ENCODE measurements around the gene TTC39C.

Gene TTC39C

DNA sequence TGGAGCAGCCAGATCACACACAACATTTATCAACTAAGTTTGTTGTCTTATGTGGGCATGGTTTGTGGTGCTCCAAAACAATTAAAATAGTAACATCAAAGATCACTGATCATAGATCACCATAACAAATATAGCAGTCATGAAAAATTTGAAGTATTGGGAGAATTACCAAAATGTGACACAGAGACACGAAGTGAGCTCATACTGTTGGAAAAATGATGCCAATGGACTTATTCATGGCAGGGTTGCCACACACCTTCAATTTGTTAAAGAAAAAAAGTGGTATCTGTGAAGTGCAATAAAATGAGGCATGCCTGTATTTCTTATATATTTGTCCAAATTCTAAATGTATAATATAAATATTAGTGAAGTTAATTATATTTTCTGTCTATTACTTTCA is 81.4 kb downstream of the TTC39C start:
- Mint-ChIP-seq H3K4me1 (ENCODE audit: low read depth) (peaks cover 19% of the 10 kb centered on the region), H3K9me3 (ENCODE audit: low read depth) (no peaks in the 10 kb centered on the region), H3K36me3 (peaks cover 38% of the 10 kb centered on the region), H3K4me3 (no peak overlapping the region), H3K27ac (no peak overlapping the region), H3K27me3 (no peaks in the 10 kb centered on the region)

DNA sequence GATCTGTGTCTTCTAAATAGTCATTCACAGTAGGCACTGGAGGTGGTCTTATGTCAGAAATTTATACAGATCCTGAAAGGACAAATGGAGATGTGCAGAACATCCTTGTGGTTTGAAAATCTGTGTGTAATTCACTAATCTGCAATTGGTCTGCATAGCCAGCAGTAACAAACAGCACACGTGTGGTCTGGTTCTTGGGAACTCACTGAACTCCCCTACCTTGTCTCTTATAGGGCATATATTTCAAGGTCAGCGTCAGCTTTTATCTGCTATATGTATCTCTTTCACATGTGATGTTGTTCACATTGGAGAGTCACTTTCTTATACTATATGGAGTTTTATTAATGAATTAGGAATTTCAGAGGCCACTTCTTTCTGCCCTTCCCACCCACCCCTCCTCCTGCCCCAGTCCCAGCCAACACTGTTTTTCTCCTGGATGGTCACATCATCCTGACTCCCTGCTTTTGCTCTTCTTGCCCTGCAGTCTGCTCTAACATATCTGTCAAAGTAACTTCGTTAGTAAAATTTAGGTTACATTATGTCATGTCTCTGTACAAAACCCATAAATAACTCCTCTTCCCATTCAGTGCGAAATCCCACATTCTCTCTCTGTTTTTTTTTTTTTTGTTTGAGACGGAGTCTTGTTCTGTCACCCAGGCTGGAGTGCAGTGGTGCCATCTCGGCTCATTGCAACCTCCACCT is 88.9 kb downstream of the TTC39C start:
- Mint-ChIP-seq H3K4me1 (ENCODE audit: low read depth) (peaks cover 10% of the 10 kb centered on the region), H3K4me3 (no peak overlapping the region), H3K27ac (no peak overlapping the region), H3K27me3 (no peaks in the 10 kb centered on the region), H3K36me3 (peaks cover 9% of the 10 kb centered on the region), H3K9me3 (ENCODE audit: low read depth) (no peaks in the 10 kb centered on the region)

DNA sequence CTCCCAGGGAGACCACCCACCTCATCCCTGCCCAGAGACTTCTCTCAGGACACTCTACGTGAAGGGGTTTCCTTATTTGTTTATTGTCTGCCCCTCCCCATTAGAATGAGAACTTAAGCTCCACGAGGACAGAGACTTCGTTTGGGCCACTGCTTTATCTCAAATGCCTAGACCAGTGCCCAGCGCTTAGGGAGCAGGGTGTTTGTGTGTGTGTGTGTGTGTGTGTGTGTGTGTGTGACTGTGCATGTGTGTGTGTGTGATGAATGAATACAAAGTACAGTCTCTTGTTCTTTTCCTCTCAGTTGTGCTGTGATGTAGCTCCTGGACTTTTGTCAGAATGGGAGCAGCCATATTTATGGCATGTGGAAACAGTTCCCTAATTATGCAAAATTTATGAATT is 89.9 kb downstream of the TTC39C start:
- no peaks in the 10 kb centered on the region for H3K27me3 Mint-ChIP-seq
- H3K27ac Mint-ChIP-seq: no peak overlapping the region
- peaks cover 10% of the 10 kb centered on the region for H3K4me1 Mint-ChIP-seq (ENCODE audit: low read depth)

DNA sequence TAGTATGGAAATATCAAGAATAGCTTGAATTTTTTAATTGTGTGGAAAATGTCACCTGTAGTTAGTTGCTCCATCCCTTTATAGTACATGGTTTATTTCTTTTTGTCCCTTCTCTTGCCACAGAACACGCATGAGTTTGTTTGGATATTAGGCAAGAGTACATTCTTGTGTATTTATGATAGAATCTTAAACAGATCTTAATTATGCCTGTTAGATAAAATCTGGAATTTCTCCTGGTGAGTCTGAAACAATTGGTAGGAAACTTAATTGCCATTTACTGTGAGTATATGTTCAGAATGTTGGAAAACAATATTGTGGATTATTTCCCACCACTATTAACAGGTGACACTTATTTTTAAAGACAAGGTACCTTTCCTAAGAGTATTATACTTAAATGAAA is 94.1 kb downstream of the TTC39C start:
- no peaks in the 10 kb centered on the region for H3K27me3 Mint-ChIP-seq
- peaks cover 7% of the 10 kb centered on the region for H3K36me3 Mint-ChIP-seq
- H3K9me3 Mint-ChIP-seq (ENCODE audit: low read depth): no peaks in the 10 kb centered on the region
- H3K27ac Mint-ChIP-seq: peak overlapping the region; percentile 50
- H3K4me1 Mint-ChIP-seq (ENCODE audit: low read depth): peaks cover 12% of the 10 kb centered on the region
- no peak overlapping the region for H3K4me3 Mint-ChIP-seq

More for the DNA sequence above, 89.9 kb downstream of the TTC39C start:
- H3K4me3 Mint-ChIP-seq: no peak overlapping the region
- H3K36me3 Mint-ChIP-seq: peaks cover 9% of the 10 kb centered on the region
- H3K9me3 Mint-ChIP-seq (ENCODE audit: low read depth): no peaks in the 10 kb centered on the region

DNA sequence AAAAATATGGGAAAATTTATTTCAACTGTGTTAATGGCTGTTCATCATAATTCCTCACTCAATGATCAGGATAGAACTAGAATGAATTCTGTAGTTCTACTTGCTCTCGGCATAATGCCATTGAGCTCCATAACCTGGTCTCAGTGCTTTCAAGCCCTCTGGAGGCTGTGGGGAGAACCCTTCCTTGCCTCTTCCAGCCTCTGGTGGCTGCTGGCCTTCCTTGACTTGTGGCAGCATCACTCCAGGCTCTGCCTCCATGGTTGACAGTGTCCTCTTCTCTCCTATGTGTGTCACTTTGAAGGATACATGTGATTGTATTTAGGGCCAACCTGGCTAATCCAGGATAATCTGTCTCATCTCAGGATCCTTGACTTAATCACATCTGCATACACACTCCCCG is 97.4 kb downstream of the TTC39C start:
- no peak overlapping the region for H3K4me3 Mint-ChIP-seq

DNA sequence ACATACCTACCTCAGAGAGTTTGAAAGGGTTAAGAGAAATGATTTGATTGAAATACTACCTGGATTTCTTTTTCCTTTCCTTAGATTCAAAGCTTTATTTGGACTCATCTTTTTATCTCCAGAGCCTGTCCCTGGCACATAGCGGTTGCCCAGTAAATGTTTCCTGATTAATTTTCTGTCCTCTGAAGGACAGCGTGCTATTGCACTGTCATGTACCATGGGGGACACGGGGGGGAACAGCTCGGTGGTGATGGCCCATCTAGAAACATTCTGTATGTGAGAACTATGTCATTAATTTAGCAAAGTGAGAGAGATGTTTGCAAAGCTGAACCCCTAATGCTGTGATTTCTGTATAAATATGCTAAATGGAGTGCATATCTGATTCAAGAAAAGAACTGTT is 97.9 kb downstream of the TTC39C start:
- H3K9me3 Mint-ChIP-seq (ENCODE audit: low read depth): no peaks in the 10 kb centered on the region
- peak overlapping the region; percentile 51 for H3K27ac Mint-ChIP-seq
- H3K4me1 Mint-ChIP-seq (ENCODE audit: low read depth): peaks cover 26% of the 10 kb centered on the region
- no peak overlapping the region for H3K4me3 Mint-ChIP-seq
- no peaks in the 10 kb centered on the region for H3K27me3 Mint-ChIP-seq
- H3K36me3 Mint-ChIP-seq: peaks cover 4% of the 10 kb centered on the region

More for the DNA sequence above, 97.4 kb downstream of the TTC39C start:
- Mint-ChIP-seq H3K27me3 (no peaks in the 10 kb centered on the region), H3K36me3 (peaks cover 6% of the 10 kb centered on the region), H3K4me1 (ENCODE audit: low read depth) (peaks cover 29% of the 10 kb centered on the region), H3K27ac (peak overlapping the region; percentile 34), H3K9me3 (ENCODE audit: low read depth) (no peaks in the 10 kb centered on the region)

DNA sequence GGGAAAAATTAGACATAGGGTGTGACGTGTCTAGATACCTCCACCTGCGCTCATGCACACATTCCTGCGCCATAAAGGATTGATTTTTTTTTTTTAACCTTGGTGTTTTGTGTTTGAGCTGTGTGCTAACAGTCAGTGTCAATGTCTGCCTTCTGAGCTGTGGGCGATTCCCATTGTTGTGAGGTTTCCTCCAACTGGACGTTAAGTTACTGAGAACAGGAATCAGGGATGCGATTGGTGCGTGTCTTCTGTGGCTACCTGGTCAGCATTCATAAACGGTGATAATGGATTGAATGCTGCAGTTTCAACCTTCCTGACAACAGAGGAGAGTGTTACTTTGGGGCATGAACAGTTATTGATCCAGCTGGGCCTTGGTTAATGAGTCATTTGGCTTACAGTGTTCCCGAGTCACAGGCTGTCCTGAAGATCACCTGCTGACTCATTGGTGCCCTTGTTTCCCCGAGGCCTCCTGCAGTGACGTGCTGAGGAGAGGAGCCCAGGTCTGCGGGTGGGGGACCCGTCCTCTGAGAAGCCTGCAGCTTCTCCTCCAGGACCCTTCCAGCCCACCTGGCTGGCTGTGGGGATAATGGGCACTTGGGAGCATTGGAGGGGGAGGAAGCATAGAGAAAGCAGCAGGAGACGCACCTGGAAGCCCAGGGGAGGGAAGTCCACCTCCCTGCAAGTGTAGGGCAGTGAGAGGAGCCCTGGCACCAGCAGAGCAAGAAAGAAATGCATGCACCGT is 98.5 kb downstream of the TTC39C start:
- H3K27ac Mint-ChIP-seq: peak overlapping the region; percentile 51
- no peak overlapping the region for H3K4me3 Mint-ChIP-seq
- H3K36me3 Mint-ChIP-seq: peaks cover 3% of the 10 kb centered on the region

DNA sequence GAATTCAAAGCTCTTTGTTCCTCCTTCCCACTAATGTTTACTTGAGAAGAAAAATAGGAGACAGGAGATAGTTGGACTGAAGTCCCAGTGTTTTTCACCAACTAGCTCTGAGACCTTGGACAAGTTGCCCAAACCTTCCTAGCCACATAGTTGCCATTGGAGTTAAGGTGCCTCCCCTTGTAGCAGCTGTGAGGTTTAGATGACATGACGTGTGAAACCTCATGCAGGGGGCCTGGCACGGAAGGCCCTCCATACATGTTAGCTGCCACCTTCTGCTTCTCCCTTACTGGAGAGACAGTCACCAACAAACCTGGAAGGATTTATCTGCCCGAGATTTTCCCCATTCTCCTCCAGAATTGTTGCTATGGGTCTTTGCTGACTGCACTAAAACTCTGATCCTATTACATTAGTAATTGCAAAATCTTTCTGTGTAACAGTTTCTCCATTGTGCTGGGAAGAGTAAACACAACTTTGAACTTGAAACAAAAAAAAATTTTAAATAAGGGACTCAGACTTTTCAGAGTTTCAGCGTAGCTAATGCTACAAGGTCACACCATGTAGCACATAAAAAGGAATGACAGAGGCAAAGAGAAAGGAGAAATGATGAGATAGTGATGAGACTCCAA is 100.5 kb downstream of the TTC39C start:
- no peaks in the 10 kb centered on the region for H3K9me3 Mint-ChIP-seq (ENCODE audit: low read depth)
- H3K4me1 Mint-ChIP-seq (ENCODE audit: low read depth): peaks cover 31% of the 10 kb centered on the region
- H3K27me3 Mint-ChIP-seq: no peaks in the 10 kb centered on the region
- H3K4me3 Mint-ChIP-seq: no peak overlapping the region
- H3K27ac Mint-ChIP-seq: peak overlapping the region; percentile 50
- peaks cover 3% of the 10 kb centered on the region for H3K36me3 Mint-ChIP-seq

More for the DNA sequence above, 98.5 kb downstream of the TTC39C start:
- Mint-ChIP-seq H3K4me1 (ENCODE audit: low read depth) (peaks cover 26% of the 10 kb centered on the region), H3K27me3 (no peaks in the 10 kb centered on the region), H3K9me3 (ENCODE audit: low read depth) (no peaks in the 10 kb centered on the region)

DNA sequence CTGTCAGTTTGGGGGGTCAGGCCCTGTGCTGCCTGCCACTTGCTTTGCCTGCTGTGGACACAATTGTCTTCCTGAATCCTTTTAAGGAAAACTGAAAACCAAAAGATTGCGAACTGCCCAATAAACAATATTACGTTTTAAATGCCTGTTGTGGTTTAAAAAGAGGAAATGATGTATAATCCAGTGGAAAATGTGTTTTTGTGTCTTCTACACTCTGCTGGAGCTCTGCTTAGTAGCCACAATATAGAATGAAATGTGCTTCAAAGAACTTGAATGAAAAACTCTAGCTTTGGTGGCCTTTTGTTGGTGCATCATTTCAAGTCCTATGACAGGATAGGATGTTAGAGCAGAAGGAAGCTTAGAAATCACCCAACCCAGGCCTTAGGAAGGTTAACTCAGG is 101.1 kb downstream of the TTC39C start:
- Mint-ChIP-seq H3K27me3 (no peaks in the 10 kb centered on the region), H3K36me3 (peaks cover 5% of the 10 kb centered on the region), H3K4me3 (no peak overlapping the region), H3K4me1 (ENCODE audit: low read depth) (peaks cover 31% of the 10 kb centered on the region), H3K9me3 (ENCODE audit: low read depth) (no peaks in the 10 kb centered on the region), H3K27ac (peak overlapping the region; percentile 50)

DNA sequence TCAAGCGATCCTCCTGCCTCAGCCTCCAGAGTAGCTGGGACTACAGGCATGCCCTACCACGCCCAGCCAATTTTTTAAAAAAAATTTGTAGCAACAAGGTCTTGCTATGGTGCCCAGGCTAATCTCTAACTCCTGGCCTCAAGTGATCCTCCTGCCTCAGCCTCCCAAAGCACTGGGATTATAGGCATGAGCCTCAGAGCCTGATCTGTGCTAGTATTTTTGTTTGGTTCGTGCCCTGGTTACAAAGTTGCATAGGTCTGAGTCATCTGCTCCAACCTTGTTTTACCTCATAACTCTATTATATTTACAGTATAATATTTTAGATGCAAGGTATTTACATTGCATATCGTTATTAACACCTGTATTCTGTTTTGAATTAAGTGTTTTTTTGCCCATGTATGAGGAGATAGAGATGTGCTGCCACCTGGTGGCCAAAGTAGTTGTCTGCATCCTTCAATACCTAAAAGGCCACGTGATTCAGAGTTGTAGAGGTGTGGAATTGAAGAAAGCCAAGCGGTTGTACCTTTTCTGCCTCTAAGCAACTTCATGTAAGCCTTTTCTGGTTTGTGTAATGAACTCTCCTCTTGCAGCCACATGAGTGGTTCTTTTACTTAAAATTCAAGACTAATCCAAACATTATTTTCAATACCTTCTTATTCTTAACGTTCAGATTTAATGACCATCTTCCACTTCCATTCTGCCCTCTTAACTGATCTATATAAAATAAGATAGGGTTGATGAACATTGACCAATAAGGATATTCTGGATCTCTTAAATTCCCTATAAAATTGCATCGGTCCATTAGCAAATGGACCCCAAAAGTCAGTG is 104.4 kb downstream of the TTC39C start:
- H3K4me3 Mint-ChIP-seq: no peak overlapping the region
- no peak overlapping the region for H3K27ac Mint-ChIP-seq
- H3K27me3 Mint-ChIP-seq: no peaks in the 10 kb centered on the region
- H3K9me3 Mint-ChIP-seq (ENCODE audit: low read depth): no peaks in the 10 kb centered on the region
- peaks cover 22% of the 10 kb centered on the region for H3K4me1 Mint-ChIP-seq (ENCODE audit: low read depth)
- peaks cover 5% of the 10 kb centered on the region for H3K36me3 Mint-ChIP-seq

DNA sequence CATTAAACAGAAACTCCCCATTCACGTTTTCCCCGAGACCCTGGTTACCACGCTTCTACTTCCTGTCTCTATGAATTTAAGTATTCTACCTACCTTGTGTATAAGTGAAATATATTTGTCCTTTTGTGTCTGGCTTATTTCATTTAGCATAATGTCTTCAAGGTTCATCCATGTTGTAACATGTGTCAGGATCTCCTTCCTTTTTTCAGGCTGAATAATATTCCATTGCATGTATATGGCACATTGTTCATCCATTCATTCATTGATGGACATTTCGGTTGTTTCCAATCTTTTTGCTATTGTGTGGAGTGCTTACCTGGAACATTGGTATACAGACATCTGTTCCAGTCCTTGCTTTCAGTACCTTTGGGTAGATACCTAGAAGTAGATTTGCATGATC is 106.1 kb downstream of the TTC39C start:
- Mint-ChIP-seq H3K36me3 (peaks cover 5% of the 10 kb centered on the region), H3K27ac (peak overlapping the region; percentile 22), H3K4me1 (ENCODE audit: low read depth) (peaks cover 8% of the 10 kb centered on the region), H3K4me3 (no peak overlapping the region), H3K27me3 (no peaks in the 10 kb centered on the region), H3K9me3 (ENCODE audit: low read depth) (no peaks in the 10 kb centered on the region)

DNA sequence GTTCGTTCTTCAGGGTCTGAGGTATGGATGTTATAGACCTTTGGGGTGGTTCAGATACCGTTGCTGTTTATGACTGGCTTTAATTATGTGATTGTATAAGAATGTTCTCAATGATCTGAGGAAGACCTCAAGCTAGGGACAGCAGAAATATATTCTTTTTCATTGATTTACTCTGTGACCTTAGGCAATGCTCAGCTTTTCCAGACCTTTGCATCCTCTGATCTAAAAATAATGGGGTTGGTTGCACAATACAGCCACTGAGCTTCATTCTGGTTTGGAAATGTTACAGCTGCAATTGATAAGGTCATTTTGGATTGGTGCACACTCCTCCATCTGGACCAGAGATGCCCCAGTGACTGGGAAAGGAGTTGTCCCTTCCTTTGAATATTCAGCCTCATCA is 107.1 kb downstream of the TTC39C start:
- Mint-ChIP-seq H3K9me3 (ENCODE audit: low read depth) (no peaks in the 10 kb centered on the region), H3K27me3 (no peaks in the 10 kb centered on the region), H3K4me3 (no peak overlapping the region), H3K27ac (no peak overlapping the region), H3K36me3 (peaks cover 5% of the 10 kb centered on the region), H3K4me1 (ENCODE audit: low read depth) (peaks cover 5% of the 10 kb centered on the region)

DNA sequence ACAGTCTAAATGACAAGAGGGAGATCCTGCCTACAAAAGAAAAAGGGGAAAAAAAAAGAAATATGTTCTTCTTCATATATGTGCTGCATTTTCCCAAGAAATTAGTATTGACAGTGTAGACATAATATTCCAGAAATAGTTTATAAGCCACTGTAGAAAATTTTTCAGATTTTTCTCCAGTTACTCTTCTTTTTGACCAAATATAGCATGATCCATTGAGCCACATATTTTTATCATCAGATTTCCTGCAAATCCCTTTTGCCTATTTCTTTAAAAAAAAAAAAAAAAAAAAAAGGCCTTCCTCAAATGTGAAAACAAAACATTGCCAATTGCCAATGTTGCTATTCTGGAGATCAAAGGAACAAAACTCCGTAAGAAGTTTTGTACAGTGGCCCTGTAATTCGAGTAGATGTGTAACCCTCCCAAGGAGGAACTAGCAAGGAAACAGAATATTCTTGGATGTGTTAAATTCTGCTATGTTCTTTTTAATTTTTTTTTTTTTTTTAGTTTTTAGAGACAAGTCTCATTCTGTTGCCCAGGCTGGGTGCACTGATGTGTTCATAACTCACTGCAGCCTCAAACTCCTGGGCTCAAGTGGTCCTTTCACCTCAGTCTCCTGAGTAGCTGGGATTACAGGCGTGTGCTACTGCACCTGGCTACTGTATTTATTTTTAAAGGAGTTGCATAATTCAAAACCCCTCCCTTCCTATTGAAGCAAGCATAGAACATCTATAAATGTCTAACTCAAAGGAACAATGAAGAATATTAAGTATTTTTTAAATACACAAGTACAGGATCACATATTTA is 111.8 kb downstream of the TTC39C start:
- peaks cover 6% of the 10 kb centered on the region for H3K36me3 Mint-ChIP-seq
- no peaks in the 10 kb centered on the region for H3K9me3 Mint-ChIP-seq (ENCODE audit: low read depth)
- no peak overlapping the region for H3K4me3 Mint-ChIP-seq
- H3K27me3 Mint-ChIP-seq: no peaks in the 10 kb centered on the region
- peak overlapping the region; percentile 28 for H3K27ac Mint-ChIP-seq
- H3K4me1 Mint-ChIP-seq (ENCODE audit: low read depth): no peaks in the 10 kb centered on the region

DNA sequence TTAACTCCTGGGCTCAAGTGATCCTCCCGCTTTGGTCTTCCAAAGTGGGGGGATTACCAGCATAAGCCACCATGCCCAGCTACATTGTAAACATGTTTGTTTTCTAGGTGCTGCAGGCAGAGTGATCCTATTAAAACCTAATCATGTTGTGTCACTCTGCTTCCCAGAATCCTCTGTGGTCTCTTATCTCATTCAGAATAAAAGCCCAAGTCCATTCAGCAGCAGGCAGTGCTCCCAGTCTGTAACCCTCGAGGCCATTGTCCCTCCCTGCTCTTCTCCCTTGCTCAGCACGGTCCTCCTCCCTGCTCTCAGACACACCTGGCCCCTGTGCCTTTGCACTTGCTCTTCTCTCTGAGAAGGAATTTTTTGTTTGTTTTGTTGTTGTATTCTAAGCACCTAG is 113.2 kb downstream of the TTC39C start:
- peak overlapping the region; percentile 37 for H3K27ac Mint-ChIP-seq

More for the DNA sequence above, 113.2 kb downstream of the TTC39C start:
- H3K9me3 Mint-ChIP-seq (ENCODE audit: low read depth): no peaks in the 10 kb centered on the region
- no peaks in the 10 kb centered on the region for H3K4me1 Mint-ChIP-seq (ENCODE audit: low read depth)
- peaks cover 6% of the 10 kb centered on the region for H3K36me3 Mint-ChIP-seq
- no peak overlapping the region for H3K4me3 Mint-ChIP-seq
- no peaks in the 10 kb centered on the region for H3K27me3 Mint-ChIP-seq

Measured in activated naive CD8-positive, alpha-beta T cell (primary cell).